NCI-H774 (cell line): ENCODE measurements around the gene ZNF777.
"Not testable (repeated sequence)": the region's sequence is repeated elsewhere in the genome, so short reads cannot be mapped to it uniquely, and the experiment has no call there.

Experiments
- DNase-seq: peaks from one replicate; lab custom pipeline; 2025; lab: John Stamatoyannopoulos, UW

Gene ZNF777

GRCh38 chr7:149460493-149461277 lies at the start of gene ZNF777:
Gene ZNF777 (minus strand): TSS chr7:149461062. CDS start chr7:149456022, 5,040 bp downstream.
- DNase-seq, result peak; percentile 55

- no peak for DNase-seq
Observed at GRCh38 chr7:149510248-149510647, 49.4 kb upstream of the ZNF777 start.

GRCh38 chr7:149509774-149510173 lies 48.9 kb upstream of the ZNF777 start:
- DNase-seq, result no peak

- DNase-seq, result no peak
Observed at GRCh38 chr7:149505551-149505950, 44.7 kb upstream of the ZNF777 start.

- no peak for DNase-seq
Observed at GRCh38 chr7:149501651-149502050, 40.8 kb upstream of the ZNF777 start.

- no peak for DNase-seq
Observed at GRCh38 chr7:149500910-149501309, 40.0 kb upstream of the ZNF777 start.

GRCh38 chr7:149500201-149500600 lies 39.3 kb upstream of the ZNF777 start:
- no peak for DNase-seq

- DNase-seq, result no peak
Observed at GRCh38 chr7:149498811-149499210, 37.9 kb upstream of the ZNF777 start.

- peak; percentile 84 for DNase-seq
Observed at GRCh38 chr7:149497467-149498261, 36.8 kb upstream of the ZNF777 start, which contains the start of gene ZNF746. Gene ZNF746 (minus strand): TSS chr7:149497809. CDS start chr7:149497536, 273 bp downstream.

GRCh38 chr7:149496642-149497391 lies 36.0 kb upstream of the ZNF777 start:
- DNase-seq, result peak; percentile 5

GRCh38 chr7:149495785-149496641 lies 35.2 kb upstream of the ZNF777 start:
- no peak for DNase-seq

GRCh38 chr7:149494738-149495368 lies 34.0 kb upstream of the ZNF777 start:
- DNase-seq, result no peak

- DNase-seq, result not testable (repeated sequence)
Observed at GRCh38 chr7:149493975-149494374, 33.1 kb upstream of the ZNF777 start.

GRCh38 chr7:149493366-149493765 lies 32.5 kb upstream of the ZNF777 start:
- no peak for DNase-seq

- no peak for DNase-seq
Observed at GRCh38 chr7:149490083-149490760, 29.4 kb upstream of the ZNF777 start.

GRCh38 chr7:149489391-149490024 lies 28.6 kb upstream of the ZNF777 start:
- DNase-seq, result no peak

GRCh38 chr7:149479568-149479967 lies 18.7 kb upstream of the ZNF777 start:
- no peak for DNase-seq

GRCh38 chr7:149478754-149479153 lies 17.9 kb upstream of the ZNF777 start:
- DNase-seq, result no peak

GRCh38 chr7:149477494-149478443 lies 16.9 kb upstream of the ZNF777 start:
- no peak for DNase-seq
